ACC112 (cell line): ENCODE data around the gene ISLR.

Experiments used
- H2AFZ ChIP-seq: fragments of 200-600 bp; sonication (generic); one replicate; pipeline ENCODE4 v1.6.0; 2017; ENCODE audit warnings: antibody characterized with exemption, low read length; ENCODE audit not compliant: unreplicated experiment
- H3K27ac ChIP-seq: fragments of 200-600 bp; sonication (generic); 2 replicates; pipeline ENCODE4 v1.5.1; 2014; ENCODE audit warnings: low read depth, mild to moderate bottlenecking, antibody characterized with exemption, low read length, moderate library complexity
- H3K27me3 ChIP-seq: fragments of 200-600 bp; sonication (generic); 2 replicates; pipeline ENCODE4 v1.6.1; 2014; ENCODE audit warnings: mild to moderate bottlenecking, antibody characterized with exemption, low read length, moderate library complexity, mixed read lengths; ENCODE audit not compliant: insufficient read depth
- H3K36me3 ChIP-seq: fragments of 200-600 bp; sonication (generic); 2 replicates; pipeline ENCODE4 v1.6.1; 2016; ENCODE audit warnings: mild to moderate bottlenecking, antibody characterized with exemption, low read length, moderate library complexity, mixed read lengths; ENCODE audit not compliant: insufficient read depth
- H3K4me1 ChIP-seq: fragments of 200-600 bp; sonication (generic); one replicate; pipeline ENCODE4 v1.6.1; 2016; ENCODE audit warnings: low read length, mixed read lengths; ENCODE audit not compliant: insufficient read depth, unreplicated experiment, control insufficient read depth
- H3K4me3 ChIP-seq: fragments of 200-600 bp; sonication (generic); 2 replicates; pipeline ENCODE4 v1.5.1; 2014; ENCODE audit warnings: mild to moderate bottlenecking, low read depth, low read length
- H3K79me2 ChIP-seq: fragments of 200-600 bp; sonication (generic); one replicate; pipeline ENCODE4 v1.6.0; 2016; ENCODE audit warnings: low read length; ENCODE audit not compliant: control insufficient read depth, unreplicated experiment, insufficient read depth

ISLR gene, protein sequence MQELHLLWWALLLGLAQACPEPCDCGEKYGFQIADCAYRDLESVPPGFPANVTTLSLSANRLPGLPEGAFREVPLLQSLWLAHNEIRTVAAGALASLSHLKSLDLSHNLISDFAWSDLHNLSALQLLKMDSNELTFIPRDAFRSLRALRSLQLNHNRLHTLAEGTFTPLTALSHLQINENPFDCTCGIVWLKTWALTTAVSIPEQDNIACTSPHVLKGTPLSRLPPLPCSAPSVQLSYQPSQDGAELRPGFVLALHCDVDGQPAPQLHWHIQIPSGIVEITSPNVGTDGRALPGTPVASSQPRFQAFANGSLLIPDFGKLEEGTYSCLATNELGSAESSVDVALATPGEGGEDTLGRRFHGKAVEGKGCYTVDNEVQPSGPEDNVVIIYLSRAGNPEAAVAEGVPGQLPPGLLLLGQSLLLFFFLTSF

DNA sequence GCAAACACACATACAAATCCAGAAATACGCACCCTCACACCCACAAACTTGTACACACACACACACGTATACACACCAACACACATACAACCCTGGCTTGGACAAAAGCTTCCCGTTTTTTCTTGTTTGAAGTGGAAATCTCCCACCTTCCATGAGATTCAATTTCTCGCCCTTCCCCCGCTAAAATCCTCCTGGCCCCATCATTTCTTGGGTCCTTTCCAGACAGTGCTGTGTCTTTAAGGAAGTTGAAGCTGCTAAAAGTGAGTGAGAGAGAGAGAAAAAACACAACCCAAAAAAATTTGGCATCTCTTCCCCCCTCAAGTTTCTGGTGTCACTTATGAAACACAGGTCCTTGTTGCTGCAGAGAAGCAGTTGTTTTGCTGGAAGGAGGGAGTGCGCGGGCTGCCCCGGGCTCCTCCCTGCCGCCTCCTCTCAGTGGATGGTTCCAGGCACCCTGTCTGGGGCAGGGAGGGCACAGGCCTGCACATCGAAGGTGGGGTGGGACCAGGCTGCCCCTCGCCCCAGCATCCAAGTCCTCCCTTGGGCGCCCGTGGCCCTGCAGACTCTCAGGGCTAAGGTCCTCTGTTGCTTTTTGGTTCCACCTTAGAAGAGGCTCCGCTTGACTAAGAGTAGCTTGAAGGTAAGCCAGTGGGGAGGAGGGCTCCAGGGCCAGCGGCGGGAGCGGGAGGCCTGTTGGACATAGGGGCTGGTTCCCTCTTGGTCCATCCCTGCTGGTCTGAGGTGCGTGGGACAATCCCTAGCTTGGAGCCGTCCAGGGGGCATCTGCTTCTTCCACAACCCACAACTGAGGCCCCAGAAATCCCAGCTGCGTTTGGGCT, at the start of gene ISLR:
Gene ISLR (plus strand): TSS at position 331 of the 839 bp plus-strand sequence. CDS start 1,149 bp downstream, outside the sequence.
- no peaks in the 10 kb centered on the region for H3K36me3 ChIP-seq
- no peaks in the 10 kb centered on the region for H3K79me2 ChIP-seq
- no peaks in the 10 kb centered on the region for H3K27me3 ChIP-seq
- H3K4me3 ChIP-seq: peak within 1 kb of the TSS; percentile 70
- peak within 1 kb of the TSS; percentile 99 for H2AFZ ChIP-seq
- peak within 1 kb of the TSS; percentile 28; the same call in 1 of the 2 replicates for H3K27ac ChIP-seq
- peaks cover 38% of the 10 kb centered on the region for H3K4me1 ChIP-seq

DNA sequence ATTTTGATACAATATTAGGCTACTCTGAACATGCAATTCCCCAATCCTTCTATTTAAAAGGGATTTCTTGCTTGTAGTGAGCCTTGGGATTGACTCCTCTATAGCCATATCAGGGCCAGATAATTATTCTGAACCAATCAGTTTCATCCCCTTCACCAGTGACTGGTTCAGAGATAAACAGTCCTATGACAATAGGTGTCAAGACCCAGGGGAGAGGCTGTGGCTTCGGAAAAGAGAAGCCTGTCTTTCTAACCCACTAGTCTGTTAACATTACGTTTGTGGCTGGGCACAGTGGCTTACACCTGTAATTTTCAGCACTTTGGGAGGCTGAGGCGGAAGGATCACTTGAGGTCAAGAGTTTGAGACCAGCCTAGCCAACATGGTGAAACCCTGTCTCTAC, 49.3 kb upstream of the ISLR start:
- Histone ChIP-seq H3K79me2 (no peaks in the 10 kb centered on the region), H3K4me1 (peaks cover under 1% of the 10 kb centered on the region), H3K36me3 (no peaks in the 10 kb centered on the region), H3K27ac (no peak overlapping the region), H3K4me3 (no peak overlapping the region), H2AFZ (no peak overlapping the region), H3K27me3 (peaks cover 66% of the 10 kb centered on the region)

DNA sequence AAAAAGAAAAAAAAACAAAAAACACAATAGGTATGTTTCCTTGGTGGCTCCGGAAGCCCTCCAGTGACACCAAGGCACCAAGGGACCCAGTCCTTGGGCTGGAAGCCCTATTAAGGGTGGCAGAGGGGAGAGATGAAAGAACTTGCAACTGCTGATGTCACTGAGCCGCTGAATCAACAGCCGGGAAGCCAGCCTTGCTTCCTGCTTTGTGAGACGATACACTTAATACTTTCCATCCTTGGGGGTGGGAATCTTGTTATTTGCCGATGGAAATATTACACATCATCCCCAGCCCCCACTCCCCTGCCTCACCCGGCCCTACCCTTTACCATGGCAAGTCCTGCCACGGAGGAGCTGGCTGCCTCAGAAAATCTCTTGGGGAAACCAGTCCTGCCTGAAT, 48.8 kb upstream of the ISLR start:
- H3K27me3 ChIP-seq: peaks cover 70% of the 10 kb centered on the region

DNA sequence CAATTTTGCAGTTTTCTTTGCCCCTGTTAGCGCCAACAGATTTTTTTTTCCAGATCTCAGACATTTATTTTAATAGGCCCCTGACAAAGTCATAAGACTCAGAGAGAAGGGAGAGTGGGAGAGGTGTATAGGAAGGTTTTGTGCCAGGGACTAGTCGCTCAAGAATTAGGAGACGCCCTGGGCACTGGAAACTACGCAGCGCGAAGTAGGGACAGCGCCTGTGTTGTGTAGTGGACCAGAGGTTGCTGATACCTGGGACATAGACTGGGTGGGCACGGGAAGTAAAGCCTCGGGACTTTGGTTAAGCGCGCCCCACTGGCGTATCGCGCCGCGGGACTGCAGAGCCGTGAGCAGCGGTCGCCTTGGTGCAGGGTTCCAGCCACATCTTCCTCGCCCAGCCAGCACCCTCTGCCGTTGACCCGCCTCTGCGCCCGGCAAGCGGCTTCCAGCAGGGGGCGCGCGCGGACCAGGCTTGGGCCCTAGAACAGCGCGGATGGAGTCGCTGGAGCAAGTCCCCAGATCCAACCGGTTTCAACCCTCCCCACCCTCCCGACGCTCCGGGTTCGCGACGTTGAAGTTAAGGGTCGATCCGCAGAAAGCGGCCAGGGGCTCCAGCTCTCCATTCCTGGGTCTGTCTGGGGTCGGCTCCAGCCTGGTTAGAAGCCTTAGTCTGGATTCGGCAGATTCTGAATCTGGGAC, 46.1 kb upstream of the ISLR start:
- Histone ChIP-seq H3K27ac (no peak overlapping the region), H2AFZ (peak overlapping the region; percentile 21), H3K4me1 (peaks cover 5% of the 10 kb centered on the region), H3K79me2 (no peaks in the 10 kb centered on the region), H3K4me3 (peak overlapping the region; percentile 71), H3K27me3 (peaks cover 78% of the 10 kb centered on the region), H3K36me3 (no peaks in the 10 kb centered on the region)

More for the DNA sequence above, 48.8 kb upstream of the ISLR start:
- no peaks in the 10 kb centered on the region for H3K36me3 ChIP-seq
- peaks cover 5% of the 10 kb centered on the region for H3K4me1 ChIP-seq
- no peak overlapping the region for H2AFZ ChIP-seq
- H3K79me2 ChIP-seq: no peaks in the 10 kb centered on the region
- no peak overlapping the region for H3K4me3 ChIP-seq
- H3K27ac ChIP-seq: no peak overlapping the region

DNA sequence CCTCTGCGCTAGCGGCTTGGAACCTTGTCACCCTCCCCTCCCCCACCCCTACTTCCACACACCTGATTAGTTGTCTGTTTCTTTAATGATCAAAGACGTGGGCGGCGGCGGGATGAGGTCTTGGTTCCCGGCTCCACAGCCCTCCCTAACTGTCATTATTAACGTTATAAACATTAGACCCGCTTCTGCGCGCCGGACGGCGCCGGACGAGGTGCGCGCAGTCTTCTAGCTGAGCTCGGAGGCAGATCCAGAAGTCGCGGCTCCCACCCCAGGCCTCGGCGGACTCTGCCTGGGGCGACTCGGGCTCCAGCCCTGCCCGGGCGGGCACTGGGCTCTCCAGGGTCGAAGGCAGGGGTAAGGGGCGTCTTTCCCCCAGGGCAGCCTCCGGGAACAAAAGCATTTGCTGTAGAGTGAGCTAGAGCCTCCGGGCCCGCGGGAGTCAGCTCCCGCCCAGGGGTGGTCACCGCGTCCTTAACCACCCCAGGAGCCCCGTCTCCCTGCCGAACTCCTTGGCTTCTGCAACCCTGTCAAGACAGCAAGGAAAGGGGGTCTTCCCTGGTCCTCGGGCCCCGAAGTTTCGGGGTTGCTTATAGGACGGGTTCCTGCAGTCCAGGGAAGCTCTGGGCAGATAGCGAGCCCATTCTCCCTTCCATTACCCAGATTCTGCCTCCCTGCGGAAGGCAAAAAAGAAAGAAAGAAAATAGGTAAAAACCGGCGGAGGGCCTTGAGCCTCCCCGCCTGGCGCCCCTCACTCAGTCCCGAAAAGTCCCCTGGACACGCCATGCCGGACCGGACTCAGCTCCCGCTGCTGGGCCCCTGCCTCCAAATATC, 45.3 kb upstream of the ISLR start:
- Histone ChIP-seq H3K4me1 (peaks cover 5% of the 10 kb centered on the region), H3K36me3 (no peaks in the 10 kb centered on the region), H2AFZ (peak overlapping the region; percentile 21), H3K27ac (no peak overlapping the region), H3K4me3 (peak overlapping the region; percentile 71), H3K27me3 (peaks cover 82% of the 10 kb centered on the region), H3K79me2 (no peaks in the 10 kb centered on the region)

DNA sequence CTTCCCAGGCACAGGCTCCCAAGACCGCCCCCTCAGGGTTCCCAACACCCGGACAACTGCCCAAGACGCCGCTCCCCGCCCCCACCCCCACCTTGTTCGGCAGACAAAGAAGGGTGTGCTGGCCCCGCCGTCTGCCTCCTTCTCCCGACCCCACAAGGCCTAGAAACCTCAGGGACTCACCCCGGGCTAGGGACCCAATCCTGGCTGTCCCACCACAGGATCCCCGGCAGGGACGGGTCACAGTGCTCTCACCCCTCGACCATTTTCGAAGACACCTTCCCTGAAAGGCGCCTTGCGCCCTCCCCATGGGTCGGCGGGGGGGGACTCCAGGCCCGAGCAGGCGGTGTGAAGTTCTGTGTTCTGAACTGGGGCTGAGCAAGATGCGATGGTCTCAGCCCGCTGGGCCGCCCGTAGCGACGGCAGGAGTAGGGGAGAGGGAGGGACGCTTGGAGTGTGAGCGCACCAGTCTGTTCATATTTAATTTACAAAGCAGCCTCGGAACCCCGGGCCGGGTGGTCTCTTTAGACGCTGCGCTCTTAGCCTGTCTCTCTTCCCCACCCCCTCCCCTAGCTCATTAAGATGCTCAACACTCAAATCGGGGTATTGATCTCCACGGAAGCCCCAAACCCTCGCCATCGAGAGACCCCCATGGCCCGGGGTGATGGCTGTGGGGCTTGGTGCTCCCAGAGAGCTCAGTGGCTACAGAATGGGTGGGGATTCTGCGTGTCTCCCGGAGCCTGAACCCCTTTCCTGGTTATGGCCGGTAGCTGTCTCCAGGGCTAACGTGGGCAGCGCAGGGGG, 44.5 kb upstream of the ISLR start:
- H3K27me3 ChIP-seq: peaks cover 83% of the 10 kb centered on the region
- H3K4me3 ChIP-seq: peak overlapping the region; percentile 41
- H3K36me3 ChIP-seq: no peaks in the 10 kb centered on the region
- H3K27ac ChIP-seq: no peak overlapping the region
- peaks cover 5% of the 10 kb centered on the region for H3K4me1 ChIP-seq
- no peaks in the 10 kb centered on the region for H3K79me2 ChIP-seq
- no peak overlapping the region for H2AFZ ChIP-seq

DNA sequence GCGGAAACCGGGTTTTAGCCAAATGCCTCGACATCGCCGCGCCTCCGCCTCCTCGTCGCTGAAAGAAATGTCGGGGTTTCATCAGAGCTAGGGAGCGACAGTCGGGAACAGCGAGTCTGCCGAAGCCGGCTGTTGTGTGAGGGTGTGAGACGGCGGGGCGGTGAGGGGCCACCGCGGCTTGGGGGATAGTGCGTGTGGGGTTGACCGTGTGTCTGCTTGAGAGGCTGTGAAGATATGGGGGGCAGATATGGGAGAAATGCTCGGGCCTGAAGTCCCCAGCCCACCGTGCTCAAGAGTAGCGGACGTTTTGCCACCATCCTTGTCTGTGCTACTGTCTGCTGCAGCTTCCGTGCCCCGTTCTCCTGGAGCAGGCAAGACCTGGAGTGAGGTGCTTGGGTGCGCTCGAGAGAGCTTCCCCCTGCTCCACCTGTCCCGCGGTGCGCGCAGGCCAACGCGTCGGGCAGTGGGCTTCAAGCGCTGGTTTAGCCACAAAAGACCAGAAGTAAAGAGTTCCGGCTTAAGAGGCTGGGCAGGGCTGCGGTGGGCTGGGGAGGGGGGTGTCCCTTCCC, 43.8 kb upstream of the ISLR start:
- H3K36me3 ChIP-seq: no peaks in the 10 kb centered on the region
- H2AFZ ChIP-seq: peak overlapping the region; percentile 7
- H3K27me3 ChIP-seq: peaks cover 81% of the 10 kb centered on the region
- no peak overlapping the region for H3K27ac ChIP-seq
- peaks cover 5% of the 10 kb centered on the region for H3K4me1 ChIP-seq
- peak overlapping the region; percentile 41 for H3K4me3 ChIP-seq
- H3K79me2 ChIP-seq: no peaks in the 10 kb centered on the region

DNA sequence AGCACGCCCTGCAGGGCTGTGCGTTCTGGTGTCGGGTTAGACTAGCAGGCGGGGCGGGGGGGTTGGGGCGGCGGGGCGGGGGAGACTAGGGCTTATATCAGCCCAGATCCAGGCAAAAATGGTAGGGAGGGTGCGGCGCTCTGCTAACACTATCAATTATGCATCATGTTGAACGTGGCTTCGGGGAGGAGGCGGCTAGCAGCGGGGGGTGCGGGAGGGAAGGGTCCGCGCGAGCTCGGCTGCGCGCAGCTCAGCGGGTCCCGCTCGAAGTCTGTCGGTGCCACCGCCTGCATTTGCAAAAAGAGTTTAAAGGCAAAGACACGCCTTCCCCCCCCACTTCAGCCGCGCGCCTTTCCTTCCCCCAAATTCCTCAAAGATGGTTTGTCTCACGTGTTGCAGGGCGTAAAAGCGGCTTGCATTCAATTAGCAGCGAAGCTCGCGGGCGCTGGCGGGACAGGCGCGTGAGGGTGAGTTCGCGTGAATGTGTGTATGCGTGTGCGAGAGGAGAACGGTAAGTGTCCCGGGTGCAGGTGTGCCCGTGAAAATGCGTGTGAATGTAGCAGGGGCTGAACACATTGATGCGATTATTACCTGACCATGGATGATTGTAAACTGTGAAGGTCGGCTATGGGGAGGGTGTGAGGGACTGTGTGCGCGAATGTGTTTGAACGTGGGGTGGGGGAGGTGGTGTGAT, 43.2 kb upstream of the ISLR start, which contains the start of gene ISLR2:
Gene ISLR2 (plus strand): TSS at position 432 of the 694 bp plus-strand sequence. CDS start 2,169 bp downstream, outside the sequence.
- Histone ChIP-seq H3K79me2 (no peaks in the 10 kb centered on the region), H3K27me3 (peaks cover 74% of the 10 kb centered on the region), H3K27ac (no peak within 1 kb of the TSS), H3K36me3 (no peaks in the 10 kb centered on the region), H3K4me3 (peak within 1 kb of the TSS; percentile 56), H3K4me1 (peaks cover 5% of the 10 kb centered on the region), H2AFZ (peak within 1 kb of the TSS; percentile 7)
